K562 (cell line): ENCODE results near the gene TADA2A. TPM values are rescaled to one million over a fixed set of nuclear protein-coding genes. Genes with fewer than 3 reads are reported as not detected.

Source experiments
- ATAC-seq: fragments of 200-7000 bp; cut with Tn5 transposase; 3 replicates; pipeline ENCODE4 v1.9.1; 2020; ENCODE audit warnings: moderate library complexity
- BruUV-seq: library from RNA; stranded (reverse); fragments of 400-500 nt; replicated peaks from 2 replicates; lab custom pipeline; 2021; lab: Mats Ljungman, UMichigan
- CTCF ChIA-PET: fragments of 300-600 bp; formaldehyde crosslinking; extraction: SDS; loops from one replicate; lab custom pipeline; 2021; ENCODE audit warnings: low intra/inter-chr PET ratio; lab: Yijun Ruan, JAX
- POLR2A ChIA-PET: fragments of 300-600, 350-650 bp; sonication (Branson Sonifier 250); formaldehyde crosslinking; extraction: SDS; loops from one replicate; lab custom pipeline; 2021; ENCODE audit warnings: antibody characterized with exemption, inconsistent platforms; lab: Yijun Ruan, JAX
- DNase-seq, 4 experiments: peaks; one replicate each; pipeline versions ENCODE4 v3.0.0 to v3.0.0-alpha.2; 2011 to 2018; ENCODE audit warnings: low spot score in 3 of 4, mixed read lengths in 3 of 4; ENCODE audit errors: extremely low read depth in 1 of 4
- FAIRE-seq: peaks from 2 replicates; lab custom pipeline; 2011; peaks lifted over from hg19 to GRCh38; lab: Jason Lieb, UNC
- H2AFZ ChIP-seq: 2 replicates; pipeline ENCODE4 v1.6.0; 2011; ENCODE audit warnings: low read depth, low read length, control low read depth, inconsistent platforms
- H3K27ac ChIP-seq: fragments of 200-600 bp; 3 replicates; pipeline ENCODE4 v1.8.0; 2011; ENCODE audit warnings: low read depth, mild to moderate bottlenecking, control low read depth, inconsistent platforms, low read length, moderate library complexity, mixed read lengths; ENCODE audit errors: extremely low read depth
- H3K27me3 ChIP-seq, 2 experiments: fragments of 300-600 bp in 1 of 2; 2 replicates in 1 of 2; 3 replicates in 1 of 2; pipeline versions ENCODE4 v1.6.0 to v1.8.0; 2011; ENCODE audit warnings: inconsistent platforms in 2 of 2, low read length in 2 of 2, mild to moderate bottlenecking in 1 of 2, mixed read lengths in 1 of 2, moderate library complexity in 1 of 2; ENCODE audit not compliant: control insufficient read depth in 2 of 2, insufficient read depth in 2 of 2
- H3K36me3 ChIP-seq: fragments of 300-600 bp; 3 replicates; pipeline ENCODE4 v1.8.0; 2011; ENCODE audit warnings: mild to moderate bottlenecking, low read length, inconsistent platforms; ENCODE audit not compliant: control insufficient read depth, insufficient read depth
- H3K4me1 ChIP-seq, 2 experiments: fragments of 200-600 bp in 1 of 2; replicated peaks in 1 of 2; 2 replicates in 1 of 2; 3 replicates in 1 of 2; pipeline versions ENCODE4 v1.5.1 to v1.8.0; 2011; ENCODE audit warnings: inconsistent platforms in 2 of 2, low read length in 2 of 2, mild to moderate bottlenecking in 1 of 2, mixed read lengths in 1 of 2, moderate library complexity in 1 of 2; ENCODE audit not compliant: control insufficient read depth in 2 of 2, insufficient read depth in 2 of 2
- H3K4me2 ChIP-seq: 2 replicates; pipeline ENCODE4 v1.6.1; 2011; ENCODE audit warnings: low read length, control low read depth, inconsistent platforms, mixed read lengths; ENCODE audit not compliant: insufficient read depth
- H3K4me3 ChIP-seq: fragments of 200-600 bp; sonication (generic), shearing (Covaris generic); 2 replicates; pipeline ENCODE4 v1.5.1; 2016; ENCODE audit warnings: control low read depth, inconsistent platforms
- H3K79me2 ChIP-seq: fragments of 200-600 bp; 3 replicates; pipeline ENCODE4 v1.8.0; 2011; ENCODE audit warnings: low read length, inconsistent platforms; ENCODE audit not compliant: control insufficient read depth, insufficient read depth
- H3K9ac ChIP-seq, 2 experiments: 2 replicates each; pipeline versions ENCODE4 v1.6.0 to v1.6.1; 2011; ENCODE audit warnings: low read depth in 2 of 2, low read length in 2 of 2, control low read depth in 1 of 2, inconsistent platforms in 1 of 2, mild to moderate bottlenecking in 1 of 2, mixed read lengths in 1 of 2; ENCODE audit not compliant: insufficient read depth in 1 of 2
- H3K9me1 ChIP-seq: one replicate; pipeline ENCODE4 v1.6.0; 2011; ENCODE audit warnings: inconsistent platforms, mild to moderate bottlenecking, low read length, moderate library complexity; ENCODE audit not compliant: control insufficient read depth, insufficient read depth
- H3K9me3 ChIP-seq: replicated peaks from 2 replicates; pipeline ENCODE4 v1.5.1; 2011; ENCODE audit warnings: low read depth, low read length, inconsistent platforms; ENCODE audit not compliant: control insufficient read depth, insufficient read depth
- H4K20me1 ChIP-seq: replicated peaks from 2 replicates; pipeline ENCODE4 v1.6.1; 2011; ENCODE audit warnings: low read length, inconsistent platforms, mixed read lengths; ENCODE audit not compliant: control insufficient read depth, insufficient read depth
- RBM25 ChIP-seq: fragments of 200-400 bp; formaldehyde crosslinking; IDR thresholded peaks from 2 replicates; pipeline ENCODE4 v1.6.1; 2018; ENCODE audit warnings: low read length, low read depth, moderate library complexity; ENCODE audit not compliant: severe bottlenecking
- ZNF146 ChIP-seq: IDR thresholded peaks from one replicate; pipeline ENCODE4 v1.6.1; 2018; ENCODE audit warnings: missing compliant biosample characterization; ENCODE audit not compliant: unreplicated experiment
- WGBS: fragments of 100-300 bp; shearing (Covaris generic); methylation state at CpG from one replicate; pipeline ENCODE4 v1.1.6; 2016; ENCODE audit warnings: low coverage, mixed read lengths; ENCODE audit not compliant: insufficient coverage; ENCODE audit errors: missing lambda C conversion rate; 5-methylcytosine and 5-hydroxymethylcytosine counted together
- in situ Hi-C: fragments of 300-500 bp; cut with MboI; formaldehyde crosslinking; loops from 4 replicates; pipeline ENCODE4 v1.15.0; 2018; ENCODE audit warnings: inconsistent platforms, mixed read lengths
- intact Hi-C: fragments of 100-400 bp; cut with micrococcal nuclease; formaldehyde crosslinking; loops from 2 replicates; pipeline ENCODE4 v1.14.2; 2022
- polyA plus RNA-seq, 8 experiments: library from polyadenylated mRNA; depleted of rRNA in 4 of 8; stranded (reverse) in 5 of 8; unstranded in 3 of 8; fragments of >200 nt; fragmentation: Nextera tagmentation in 2 of 8; fragmentation: Illumina TruSeq in 1 of 8; extraction: Ambion mirVana in 2 of 8; extraction: Trizol in 1 of 8; gene quantifications; 2 replicates each; pipeline versions ENCODE4 v1.2.1 to v1.2.3, GENCODE V29; 2011 to 2014; ENCODE audit warnings: inconsistent platforms in 1 of 8, missing spikeins in 1 of 8
- total RNA-seq, 7 experiments: library from RNA; depleted of rRNA in 6 of 7; stranded (reverse); fragments of >200 nt in 6 of 7; fragmentation: Illumina TruSeq in 2 of 7; extraction: Trizol in 2 of 7; gene quantifications; 2 replicates each; pipeline versions ENCODE4 v1.2.1 to v1.2.3, GENCODE V29; 2011 to 2021; ENCODE audit warnings: low replicate concordance in 1 of 7
- TF ChIP-seq, protein P1 (sequence below): fragments of 200-400 bp; formaldehyde crosslinking; IDR thresholded peaks from 2 replicates; pipeline ENCODE4 v1.6.1; 2017; ENCODE audit warnings: mild to moderate bottlenecking, low read depth, low read length, moderate library complexity
- TF ChIP-seq, protein P2 (sequence below), 3 experiments: IDR thresholded peaks in 2 of 3; conservative IDR thresholded peaks in 1 of 3; 2 replicates each; pipeline ENCODE4 v1.5.1; 2011 to 2012; ENCODE audit warnings: low read length in 3 of 3, mild to moderate bottlenecking in 3 of 3, control low read depth in 2 of 3, improper control_type of control experiment in 1 of 3, inconsistent platforms in 1 of 3, low read depth in 1 of 3, mixed read lengths in 1 of 3, moderate library complexity in 1 of 3; ENCODE audit not compliant: insufficient read depth in 2 of 3

TADA2A gene
- total and polyA plus RNA-seq, 9 of the 15 experiments (the other 6 are each of a cell fraction or from before 2014, with no cell fraction given): 13.8 to 37.7 (median 25.0) TPM

DNA sequence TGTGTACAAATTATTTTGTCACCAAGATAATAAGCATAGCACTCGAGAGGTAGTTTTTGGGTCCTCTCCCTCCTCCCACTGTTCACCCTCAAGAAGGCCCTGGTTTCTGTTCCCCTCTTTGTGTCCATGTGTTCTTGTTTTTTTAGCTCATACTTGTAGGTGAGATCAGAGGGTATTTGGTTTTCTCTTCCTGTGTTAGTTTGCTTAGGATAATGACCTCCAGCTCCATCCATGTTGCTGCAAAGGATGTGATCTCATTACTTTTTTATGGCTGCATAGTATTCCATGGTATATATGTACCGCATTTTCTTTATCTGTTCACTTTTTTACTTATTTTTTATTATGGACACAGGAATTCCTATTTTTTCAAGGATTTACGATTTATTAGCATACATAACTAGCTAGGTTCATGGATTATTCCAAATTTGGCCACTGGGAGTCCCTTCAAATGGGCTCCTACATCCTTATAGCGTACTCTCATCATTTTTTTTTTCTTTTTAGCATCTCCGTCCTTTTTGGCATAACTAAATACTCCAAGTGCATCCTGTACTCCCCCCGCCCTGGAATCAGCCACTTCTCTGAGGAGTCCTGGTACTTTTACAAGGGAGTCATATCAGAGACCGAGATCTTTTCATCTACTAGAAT is 7.3 kb downstream of the TADA2A start:
- intact Hi-C loops: no loop called here
- FAIRE-seq: no peak
- in situ Hi-C loops: no loop called here

More for the DNA sequence above, 7.3 kb downstream of the TADA2A start:
- Histone ChIP-seq H3K27me3 (no peaks in the 10 kb centered on the region), H3K36me3 (peaks cover 67% of the 10 kb centered on the region), H3K4me3 (no peak overlapping the region), H3K9ac (no peak overlapping the region), H2AFZ (no peak overlapping the region), H3K79me2 (peaks cover 5% of the 10 kb centered on the region; the same call in 1 of the 3 replicates), H3K4me1 (no peaks in the 10 kb centered on the region; a peak in 1 of 5 replicates), H4K20me1 (no peaks in the 10 kb centered on the region), H3K9me3 (no peaks in the 10 kb centered on the region), H3K4me2 (no peak overlapping the region), H3K27ac (no peak overlapping the region), H3K9me1 (no peaks in the 10 kb centered on the region)
- TF ChIP-seq, protein P1, sequence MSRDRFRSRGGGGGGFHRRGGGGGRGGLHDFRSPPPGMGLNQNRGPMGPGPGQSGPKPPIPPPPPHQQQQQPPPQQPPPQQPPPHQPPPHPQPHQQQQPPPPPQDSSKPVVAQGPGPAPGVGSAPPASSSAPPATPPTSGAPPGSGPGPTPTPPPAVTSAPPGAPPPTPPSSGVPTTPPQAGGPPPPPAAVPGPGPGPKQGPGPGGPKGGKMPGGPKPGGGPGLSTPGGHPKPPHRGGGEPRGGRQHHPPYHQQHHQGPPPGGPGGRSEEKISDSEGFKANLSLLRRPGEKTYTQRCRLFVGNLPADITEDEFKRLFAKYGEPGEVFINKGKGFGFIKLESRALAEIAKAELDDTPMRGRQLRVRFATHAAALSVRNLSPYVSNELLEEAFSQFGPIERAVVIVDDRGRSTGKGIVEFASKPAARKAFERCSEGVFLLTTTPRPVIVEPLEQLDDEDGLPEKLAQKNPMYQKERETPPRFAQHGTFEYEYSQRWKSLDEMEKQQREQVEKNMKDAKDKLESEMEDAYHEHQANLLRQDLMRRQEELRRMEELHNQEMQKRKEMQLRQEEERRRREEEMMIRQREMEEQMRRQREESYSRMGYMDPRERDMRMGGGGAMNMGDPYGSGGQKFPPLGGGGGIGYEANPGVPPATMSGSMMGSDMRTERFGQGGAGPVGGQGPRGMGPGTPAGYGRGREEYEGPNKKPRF: no peak
- TF ChIP-seq, protein P2, sequence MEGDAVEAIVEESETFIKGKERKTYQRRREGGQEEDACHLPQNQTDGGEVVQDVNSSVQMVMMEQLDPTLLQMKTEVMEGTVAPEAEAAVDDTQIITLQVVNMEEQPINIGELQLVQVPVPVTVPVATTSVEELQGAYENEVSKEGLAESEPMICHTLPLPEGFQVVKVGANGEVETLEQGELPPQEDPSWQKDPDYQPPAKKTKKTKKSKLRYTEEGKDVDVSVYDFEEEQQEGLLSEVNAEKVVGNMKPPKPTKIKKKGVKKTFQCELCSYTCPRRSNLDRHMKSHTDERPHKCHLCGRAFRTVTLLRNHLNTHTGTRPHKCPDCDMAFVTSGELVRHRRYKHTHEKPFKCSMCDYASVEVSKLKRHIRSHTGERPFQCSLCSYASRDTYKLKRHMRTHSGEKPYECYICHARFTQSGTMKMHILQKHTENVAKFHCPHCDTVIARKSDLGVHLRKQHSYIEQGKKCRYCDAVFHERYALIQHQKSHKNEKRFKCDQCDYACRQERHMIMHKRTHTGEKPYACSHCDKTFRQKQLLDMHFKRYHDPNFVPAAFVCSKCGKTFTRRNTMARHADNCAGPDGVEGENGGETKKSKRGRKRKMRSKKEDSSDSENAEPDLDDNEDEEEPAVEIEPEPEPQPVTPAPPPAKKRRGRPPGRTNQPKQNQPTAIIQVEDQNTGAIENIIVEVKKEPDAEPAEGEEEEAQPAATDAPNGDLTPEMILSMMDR (IDR thresholded peaks at IDR 0.05 in 2 of 3, conservative IDR thresholded peaks at IDR 0.05 in 1 of 3; ENCODE audit: insufficient read depth in 2 of 3, low read depth in 1 of 3, low read length in 3 of 3): 0 out of 6 replicates have a peak, but pooled peaks of 2 of the 3 experiments have one; percentile 18 to 21
- peak; percentile 44 for TF ChIP-seq ZNF146 (CRISPR knock-in tag)
- TF ChIP-seq RBM25: peak; percentile 21
- ATAC-seq (no peak), DNase-seq (peak in 2 of 4 experiments; percentile 19 to 29)
- ChIA-PET POLR2A (no interaction called here), CTCF (no interaction called here)
- 97% methylated on average over 7 of the region's 7 CpGs for WGBS
- BruUV-seq: no TSS peak
